AG04450 (cell line): ENCODE data around the gene DOCK4. TPM values are rescaled to one million over a fixed set of nuclear protein-coding genes. Genes with fewer than 3 reads are reported as not detected.

Source experiments
- CTCF ChIA-PET: fragments of 300-600, 350-600 bp; formaldehyde crosslinking; extraction: SDS; loops from one replicate; lab custom pipeline; 2022; ENCODE audit warnings: antibody characterized with exemption, inconsistent platforms; lab: Charles Lee
- POLR2A ChIA-PET: fragments of 350-600 bp; formaldehyde crosslinking; extraction: SDS; loops from one replicate; lab custom pipeline; 2021; ENCODE audit warnings: antibody characterized with exemption, inconsistent platforms; lab: Yijun Ruan, JAX
- DNase-seq: peaks from one replicate; pipeline ENCODE4 v3.0.0-alpha.2; 2011; ENCODE audit warnings: low read depth, low spot score
- H3K27ac ChIP-seq: one replicate; pipeline ENCODE4 v1.5.1; 2012; ENCODE audit warnings: low read depth, low read length, control low read depth
- H3K27me3 ChIP-seq: one replicate; pipeline ENCODE4 v1.6.0; 2012; ENCODE audit warnings: low read length; ENCODE audit not compliant: control insufficient read depth, insufficient read depth
- H3K4me3 ChIP-seq: 2 replicates; pipeline ENCODE4 v1.5.1; 2011; ENCODE audit warnings: mild to moderate bottlenecking, low read depth, low read length, control low read depth
- H3K9me3 ChIP-seq: 2 replicates; pipeline ENCODE4 v1.5.1; 2012; ENCODE audit warnings: low read length; ENCODE audit not compliant: control insufficient read depth, insufficient read depth
- CTCF ChIP-seq: IDR thresholded peaks from 2 replicates; pipeline ENCODE4 v1.5.1; 2011; ENCODE audit warnings: low read depth, low read length, control low read depth, inconsistent platforms
- polyA plus RNA-seq: library from polyadenylated mRNA; depleted of rRNA; stranded (reverse); fragments of >200 nt; gene quantifications from 2 replicates; pipeline ENCODE4 v1.2.3, GENCODE V29; 2011

DOCK4 gene
- polyA plus RNA-seq, 1 experiment: 12.6 TPM

- DNase-seq: no peak
- peaks cover 5% of the 10 kb centered on the region; the same call in 1 of the 2 replicates for H3K9me3 ChIP-seq
- H3K27ac ChIP-seq: no peak overlapping the region
- ChIA-PET CTCF (interaction anchor here (1.2 kb wide), 1 partner anchor 217 kb away, joined by 3 read pairs; no protein-coding TSS in a partner anchor), POLR2A (no interaction called here)
- no peaks in the 10 kb centered on the region for H3K27me3 ChIP-seq
- H3K4me3 ChIP-seq: no peak overlapping the region
- TF ChIP-seq CTCF: no peak
Measured at GRCh38 chr7:112071856-112072255, 134.3 kb downstream of the DOCK4 start.

GRCh38 chr7:112070674-112071256 is 135.4 kb downstream of the DOCK4 start:
- POLR2A ChIA-PET: no interaction called here
- H3K27ac ChIP-seq: no peak overlapping the region
- DNase-seq: no peak
- H3K9me3 ChIP-seq: peaks cover 5% of the 10 kb centered on the region; the same call in 1 of the 2 replicates
- CTCF ChIA-PET: interaction anchor here (1.2 to 2.4 kb wide), 2 partner anchors 9 to 215 kb away, joined by 3 to 8 read pairs; no protein-coding TSS in a partner anchor
- H3K27me3 ChIP-seq: no peaks in the 10 kb centered on the region
- H3K4me3 ChIP-seq: no peak overlapping the region
- no peak for TF ChIP-seq CTCF

GRCh38 chr7:112069879-112070321 is 136.3 kb downstream of the DOCK4 start:
- Histone ChIP-seq H3K27ac (no peak overlapping the region), H3K27me3 (no peaks in the 10 kb centered on the region), H3K4me3 (no peak overlapping the region), H3K9me3 (peaks cover 5% of the 10 kb centered on the region; the same call in 1 of the 2 replicates)
- DNase-seq: no peak
- ChIA-PET CTCF (interaction anchor here (2.4 kb wide), 1 partner anchor 10 kb away, joined by 8 read pairs; no protein-coding TSS in a partner anchor), POLR2A (no interaction called here)
- TF ChIP-seq CTCF: no peak

- H3K27ac ChIP-seq: no peak overlapping the region
- POLR2A ChIA-PET: no interaction called here
- DNase-seq: no peak
- H3K27me3 ChIP-seq: no peaks in the 10 kb centered on the region
- TF ChIP-seq CTCF: no peak
- H3K4me3 ChIP-seq: no peak overlapping the region
- CTCF ChIA-PET: interaction anchor here (1.2 to 2.4 kb wide), 2 partner anchors 11 kb away, joined by 4 to 8 read pairs; no protein-coding TSS in a partner anchor
- no peaks in the 10 kb centered on the region for H3K9me3 ChIP-seq
Measured at GRCh38 chr7:112068967-112069366, 137.2 kb downstream of the DOCK4 start.

- CTCF ChIA-PET: interaction anchor here (1.2 kb wide), 1 partner anchor 12 kb away, joined by 4 read pairs; no protein-coding TSS in a partner anchor
- POLR2A ChIA-PET: no interaction called here
- TF ChIP-seq CTCF: no peak
- Histone ChIP-seq H3K27me3 (no peaks in the 10 kb centered on the region), H3K9me3 (no peaks in the 10 kb centered on the region), H3K4me3 (no peak overlapping the region), H3K27ac (no peak overlapping the region)
- no peak for DNase-seq
Measured at GRCh38 chr7:112067632-112068540, 138.3 kb downstream of the DOCK4 start.
